LNCaP clone FGC (cell line): Measurements from ENCODE around the gene TIMM17A.
A peak's percentile ranks its signal among the peaks of the same experiment; 100 is the strongest.

Source experiments
- DNase-seq: peaks from one replicate; pipeline ENCODE4 v3.0.0-alpha.2; 2011; ENCODE audit warnings: low read depth
- H3K4me3 ChIP-seq: 2 replicates; pipeline ENCODE4 v1.5.1; 2011; ENCODE audit warnings: mild to moderate bottlenecking, low read depth, low read length, control low read depth
- CTCF ChIP-seq: IDR thresholded peaks from 2 replicates; pipeline ENCODE4 v1.5.1; 2012; ENCODE audit warnings: mild to moderate bottlenecking; ENCODE audit not compliant: control insufficient read depth, insufficient read depth; ENCODE audit errors: extremely low read depth

TIMM17A gene

GRCh38 chr1:201982623-201983379 is 27.5 kb downstream of the TIMM17A start, which contains the start of gene RNPEP:
RNPEP (plus strand) TSS chr1:201982648; CDS start chr1:201982667, 19 bp downstream.
- peak; percentile 59 for DNase-seq
- peak; percentile 3; the same call in 1 of the 2 replicates for TF ChIP-seq CTCF

DNA sequence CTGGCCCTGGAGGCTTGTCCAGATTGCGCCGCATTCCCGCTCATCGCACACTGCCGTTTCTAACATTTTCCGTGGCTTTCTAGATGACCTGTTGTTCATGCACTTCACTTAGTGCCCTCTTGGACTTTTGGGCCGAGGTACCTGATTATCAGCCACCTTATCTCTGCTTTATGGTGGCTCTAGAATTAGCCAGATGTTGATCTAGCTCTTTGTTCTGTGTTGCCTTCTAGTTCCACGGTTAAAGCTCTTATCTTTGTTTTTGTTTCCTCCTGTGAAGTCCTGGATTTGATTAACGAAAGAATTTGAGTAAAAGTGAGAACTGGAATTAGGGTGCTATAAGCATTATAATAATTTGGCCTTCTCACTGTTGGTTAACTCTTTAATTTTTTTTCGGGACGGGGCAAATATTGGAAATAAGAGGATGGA is 28.1 kb downstream of the TIMM17A start:
- DNase-seq: no peak
- H3K4me3 ChIP-seq: peak overlapping the region; percentile 76
- no peak for TF ChIP-seq CTCF

More at GRCh38 chr1:201982623-201983379, 27.5 kb downstream of the TIMM17A start, which contains the start of gene RNPEP:
- peak within 1 kb of the TSS; percentile 76 for H3K4me3 ChIP-seq

DNA sequence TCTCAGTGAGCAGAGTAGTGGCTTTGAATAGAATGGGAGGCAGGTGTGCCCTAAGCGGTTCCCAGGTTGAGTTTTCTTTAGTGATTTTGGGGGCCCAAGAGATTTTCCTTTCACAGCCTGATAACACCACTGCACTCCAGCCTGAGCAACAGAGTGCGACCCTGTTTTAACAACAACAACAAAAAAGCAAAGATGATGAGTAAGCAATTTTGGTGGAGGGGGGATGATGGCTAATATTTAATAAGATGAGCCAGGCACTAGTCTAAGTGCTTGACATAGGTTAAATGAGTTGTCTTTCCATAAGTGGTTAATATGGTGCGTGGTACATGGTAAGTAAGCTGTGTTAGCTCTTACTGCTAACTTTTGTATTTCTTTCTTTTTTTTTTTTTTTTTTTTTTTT is 29.1 kb downstream of the TIMM17A start:
- H3K4me3 ChIP-seq: no peak overlapping the region
- TF ChIP-seq CTCF: no peak
- DNase-seq: no peak

DNA sequence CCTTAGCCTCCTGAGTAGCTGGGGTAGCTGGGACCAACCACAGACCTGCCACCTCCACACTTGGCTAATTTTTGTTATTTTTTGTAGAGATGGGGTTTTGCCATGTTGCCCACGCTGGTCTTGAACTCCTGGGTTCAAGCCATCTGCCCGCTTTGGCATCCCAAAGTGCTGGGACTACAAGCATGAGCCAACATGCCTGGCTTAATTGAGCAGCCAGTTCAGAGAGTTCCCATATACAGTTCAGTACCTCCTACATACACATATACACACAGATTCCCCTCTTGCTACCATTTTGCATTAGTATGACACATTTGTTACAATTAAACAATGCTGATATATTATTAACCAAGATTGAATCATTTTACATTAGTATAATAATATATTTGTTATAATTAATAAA is 30.1 kb downstream of the TIMM17A start:
- no peak for TF ChIP-seq CTCF
- no peak overlapping the region for H3K4me3 ChIP-seq
- no peak for DNase-seq

GRCh38 chr1:201988601-201989000 is 33.3 kb downstream of the TIMM17A start:
- no peak overlapping the region for H3K4me3 ChIP-seq
- TF ChIP-seq CTCF: no peak
- DNase-seq: no peak

- TF ChIP-seq CTCF: no peak
- DNase-seq: no peak
- H3K4me3 ChIP-seq: no peak overlapping the region
Observed at GRCh38 chr1:201989354-201990128, 34.2 kb downstream of the TIMM17A start.
